HCT116 (cell line): Measurements from ENCODE around the gene RAD50. TPM values are rescaled to one million over a fixed set of nuclear protein-coding genes. Genes with fewer than 3 reads are reported as not detected.
"Not testable (repeated sequence)": the region's sequence is repeated elsewhere in the genome, so short reads cannot be mapped to it uniquely, and the experiment has no call there.

Experiments used
- ATAC-seq: fragments of 200-7000 bp; cut with Tn5 transposase; 2 replicates; pipeline ENCODE4 v1.9.1; 2020; ENCODE audit warnings: mild to moderate bottlenecking, moderate library complexity
- BruUV-seq: library from RNA; stranded (reverse); fragments of 400-500 nt; replicated peaks from 2 replicates; lab custom pipeline; 2021; lab: Mats Ljungman, UMichigan
- CTCF ChIA-PET: fragments of 300-600 bp; sonication (Branson Sonifier 250); formaldehyde crosslinking; loops from one replicate; lab custom pipeline; 2021; ENCODE audit warnings: antibody characterized with exemption; lab: Charles Lee
- POLR2A ChIA-PET: fragments of 300-600, 350-600 bp; sonication (Branson Sonifier 250); formaldehyde crosslinking; loops from one replicate; lab custom pipeline; 2021; ENCODE audit warnings: antibody characterized with exemption; lab: Charles Lee
- RAD21 ChIA-PET, 2 experiments: fragments of 300-600 bp; sonication (Branson Sonifier 250); formaldehyde crosslinking; loops; one replicate each; lab custom pipeline; 2023; ENCODE audit warnings: low total read pairs in 2 of 2; ENCODE audit not compliant: uncharacterized antibody in 2 of 2, unreplicated experiment in 2 of 2, low non-redundant PET in 1 of 2; lab: Charles Lee
- DNase-seq: peaks from one replicate; pipeline ENCODE4 v3.0.0-alpha.2; 2010; ENCODE audit warnings: low read depth, low spot score
- H2AFZ ChIP-seq: fragments of 200-600 bp; shearing (Covaris generic), sonication (generic); 2 replicates; pipeline ENCODE4 v1.6.1; 2017; ENCODE audit warnings: low read depth, mixed run types, mixed read lengths, antibody characterized with exemption, low read length; ENCODE audit not compliant: poor library complexity, severe bottlenecking
- H3K27ac ChIP-seq: 2 replicates; pipeline ENCODE4 v1.5.1; 2012; ENCODE audit warnings: low read depth, low read length
- H3K27me3 ChIP-seq: fragments of 200-600 bp; sonication (generic); 2 replicates; pipeline ENCODE4 v1.6.1; 2016; ENCODE audit warnings: mixed run types, low read length, mixed read lengths; ENCODE audit not compliant: insufficient read depth
- H3K36me3 ChIP-seq, 2 experiments: fragments of 200-500 bp in 1 of 2; fragments of 200-600 bp in 1 of 2; sonication (Bioruptor generic) in 1 of 2; sonication (generic) in 1 of 2; 2 replicates each; pipeline versions ENCODE4 v1.5.1 to v1.6.1; 2014 to 2016; ENCODE audit warnings: low read length in 2 of 2, inconsistent platforms in 1 of 2, mixed read lengths in 1 of 2, mixed run types in 1 of 2; ENCODE audit not compliant: insufficient read depth in 2 of 2, control insufficient read depth in 1 of 2
- H3K4me1 ChIP-seq, 2 experiments: fragments of 200-600 bp in 1 of 2; sonication (generic) in 1 of 2; 2 replicates each; pipeline versions ENCODE4 v1.5.1 to v1.6.1; 2012 to 2017; ENCODE audit warnings: low read length in 2 of 2, inconsistent platforms in 1 of 2, mild to moderate bottlenecking in 1 of 2, mixed read lengths in 1 of 2, mixed run types in 1 of 2, moderate library complexity in 1 of 2; ENCODE audit not compliant: insufficient read depth in 2 of 2, control insufficient read depth in 1 of 2
- H3K4me2 ChIP-seq: fragments of 200-600 bp; sonication (generic); 2 replicates; pipeline ENCODE4 v1.6.1; 2017; ENCODE audit warnings: mixed run types, low read length, mixed read lengths
- H3K4me3 ChIP-seq, 2 experiments: fragments of 200-600 bp in 1 of 2; sonication (generic) in 1 of 2; replicated peaks in 1 of 2; 2 replicates each; pipeline ENCODE4 v1.5.1; 2011 to 2016; ENCODE audit warnings: low read length in 2 of 2, control low read depth in 1 of 2, low read depth in 1 of 2, mild to moderate bottlenecking in 1 of 2, mixed read lengths in 1 of 2, mixed run types in 1 of 2
- H3K79me2 ChIP-seq: fragments of 200-600 bp; sonication (generic); 2 replicates; pipeline ENCODE4 v1.6.1; 2017; ENCODE audit warnings: mild to moderate bottlenecking, mixed run types, low read length, moderate library complexity, mixed read lengths; ENCODE audit not compliant: insufficient read depth
- H3K9ac ChIP-seq: fragments of 200-600 bp; sonication (generic); 2 replicates; pipeline ENCODE4 v1.6.1; 2016; ENCODE audit warnings: low read length, mixed read lengths
- H3K9me2 ChIP-seq: fragments of 200-600 bp; sonication (generic), shearing (Covaris generic); 2 replicates; pipeline ENCODE4 v1.6.1; 2017; ENCODE audit warnings: mixed run types, mild to moderate bottlenecking, moderate library complexity; ENCODE audit not compliant: insufficient read depth
- H3K9me3 ChIP-seq, 2 experiments: fragments of 200-500 bp in 1 of 2; fragments of 200-600 bp in 1 of 2; sonication (Bioruptor generic) in 1 of 2; sonication (generic) in 1 of 2; 2 replicates each; pipeline ENCODE4 v1.6.1; 2014 to 2017; ENCODE audit warnings: low read length in 2 of 2, mixed read lengths in 2 of 2, inconsistent platforms in 1 of 2, low read depth in 1 of 2, mild to moderate bottlenecking in 1 of 2, mixed run types in 1 of 2, moderate library complexity in 1 of 2; ENCODE audit not compliant: control insufficient read depth in 1 of 2, insufficient read depth in 1 of 2
- H4K20me1 ChIP-seq: fragments of 200-600 bp; sonication (generic), shearing (Covaris generic); 2 replicates; pipeline ENCODE4 v1.6.1; 2017; ENCODE audit warnings: mixed run types, mild to moderate bottlenecking, moderate library complexity; ENCODE audit not compliant: insufficient read depth
- CEBPB ChIP-seq: IDR thresholded peaks from 2 replicates; pipeline ENCODE4 v1.6.1; 2012; ENCODE audit warnings: low read depth
- ELF1 ChIP-seq: IDR thresholded peaks from 2 replicates; pipeline ENCODE4 v1.6.1; 2012; ENCODE audit warnings: low read depth, borderline replicate concordance
- EZH2phosphoT487 ChIP-seq: fragments of 200-600 bp; IDR thresholded peaks from 2 replicates; pipeline ENCODE4 v1.6.1; 2018; ENCODE audit warnings: antibody characterized with exemption, borderline replicate concordance
- FOSL1 ChIP-seq: IDR thresholded peaks from 2 replicates; pipeline ENCODE4 v1.6.1; 2012; ENCODE audit warnings: low read depth
- POLR2A ChIP-seq: IDR thresholded peaks from 2 replicates; pipeline ENCODE4 v1.7.0; 2011; ENCODE audit warnings: borderline replicate concordance; ENCODE audit not compliant: insufficient read depth, insufficient read length; ENCODE audit errors: extremely low read depth
- RAD21 ChIP-seq: IDR thresholded peaks from 2 replicates; pipeline ENCODE4 v1.6.1; 2012; ENCODE audit warnings: low read depth, mild to moderate bottlenecking
- SRF ChIP-seq: IDR thresholded peaks from 2 replicates; pipeline ENCODE4 v1.6.1; 2012; ENCODE audit warnings: low read depth
- intact Hi-C: fragments of 100-400 bp; cut with micrococcal nuclease; formaldehyde crosslinking; loops from 2 replicates; pipeline ENCODE4 v1.10.0; 2022
- total RNA-seq: library from RNA; stranded (reverse); gene quantifications from one replicate; pipeline ENCODE4 v1.2.1, GENCODE V29; 2021; ENCODE audit not compliant: unreplicated experiment
- TF ChIP-seq, protein P1 (sequence below): IDR thresholded peaks from 2 replicates; pipeline ENCODE4 v1.6.1; 2012
- TF ChIP-seq, protein P2 (sequence below), 3 experiments: fragments of 200-600 bp in 1 of 3; sonication (generic) in 1 of 3; IDR thresholded peaks in 2 of 3; conservative IDR thresholded peaks in 1 of 3; 2 replicates each; pipeline ENCODE4 v1.5.1; 2012 to 2017; ENCODE audit warnings: low read depth in 2 of 3, low read length in 2 of 3, antibody characterized with exemption in 1 of 3, borderline replicate concordance in 1 of 3, control low read depth in 1 of 3, mild to moderate bottlenecking in 1 of 3, mixed read lengths in 1 of 3, mixed run types in 1 of 3, moderate library complexity in 1 of 3; ENCODE audit not compliant: insufficient read depth in 1 of 3

The RAD50 gene
- total RNA-seq, 1 experiment from 2014 or later: 43.6 TPM

- BruUV-seq: no TSS peak
- ChIA-PET RAD21 (no interaction called here), POLR2A (interaction anchor here (1.2 kb wide), 1 partner anchor 9 kb away, joined by 3 read pairs; the partner anchor contains the start of gene RAD50)
Observed at GRCh38 chr5:132547269-132547668, 9.5 kb upstream of the RAD50 start.

GRCh38 chr5:132548834-132549233 is 7.9 kb upstream of the RAD50 start:
- H3K4me1 ChIP-seq, intact Hi-C loops, H3K4me3 ChIP-seq, RAD21 ChIA-PET, H3K9me2 ChIP-seq, H4K20me1 ChIP-seq, H3K79me2 ChIP-seq, H3K36me3 ChIP-seq, CTCF ChIA-PET, ATAC-seq, H3K9me3 ChIP-seq, H3K27me3 ChIP-seq, H3K27ac ChIP-seq, BruUV-seq, DNase-seq, H3K4me2 ChIP-seq, H3K9ac ChIP-seq, POLR2A ChIA-PET, H2AFZ ChIP-seq: not testable (repeated sequence)

More at GRCh38 chr5:132547269-132547668, 9.5 kb upstream of the RAD50 start:
- CTCF ChIA-PET: no interaction called here
- Histone ChIP-seq H3K27me3 (no peaks in the 10 kb centered on the region), H3K4me2 (no peak overlapping the region), H3K4me3 (no peak overlapping the region), H3K9me3 (no peaks in the 10 kb centered on the region), H3K36me3 (no peaks in the 10 kb centered on the region), H2AFZ (no peak overlapping the region), H3K9ac (no peak overlapping the region), H3K27ac (no peak overlapping the region), H3K9me2 (no peaks in the 10 kb centered on the region), H3K79me2 (no peaks in the 10 kb centered on the region), H3K4me1 (no peaks in the 10 kb centered on the region), H4K20me1 (no peaks in the 10 kb centered on the region)
- TF ChIP-seq, protein P1, sequence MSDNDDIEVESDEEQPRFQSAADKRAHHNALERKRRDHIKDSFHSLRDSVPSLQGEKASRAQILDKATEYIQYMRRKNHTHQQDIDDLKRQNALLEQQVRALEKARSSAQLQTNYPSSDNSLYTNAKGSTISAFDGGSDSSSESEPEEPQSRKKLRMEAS: no peak
- no peak for TF ChIP-seq EZH2phosphoT487
- TF ChIP-seq ELF1: no peak
- TF ChIP-seq RAD21: no peak
- no peak for TF ChIP-seq SRF
- TF ChIP-seq, protein P2, sequence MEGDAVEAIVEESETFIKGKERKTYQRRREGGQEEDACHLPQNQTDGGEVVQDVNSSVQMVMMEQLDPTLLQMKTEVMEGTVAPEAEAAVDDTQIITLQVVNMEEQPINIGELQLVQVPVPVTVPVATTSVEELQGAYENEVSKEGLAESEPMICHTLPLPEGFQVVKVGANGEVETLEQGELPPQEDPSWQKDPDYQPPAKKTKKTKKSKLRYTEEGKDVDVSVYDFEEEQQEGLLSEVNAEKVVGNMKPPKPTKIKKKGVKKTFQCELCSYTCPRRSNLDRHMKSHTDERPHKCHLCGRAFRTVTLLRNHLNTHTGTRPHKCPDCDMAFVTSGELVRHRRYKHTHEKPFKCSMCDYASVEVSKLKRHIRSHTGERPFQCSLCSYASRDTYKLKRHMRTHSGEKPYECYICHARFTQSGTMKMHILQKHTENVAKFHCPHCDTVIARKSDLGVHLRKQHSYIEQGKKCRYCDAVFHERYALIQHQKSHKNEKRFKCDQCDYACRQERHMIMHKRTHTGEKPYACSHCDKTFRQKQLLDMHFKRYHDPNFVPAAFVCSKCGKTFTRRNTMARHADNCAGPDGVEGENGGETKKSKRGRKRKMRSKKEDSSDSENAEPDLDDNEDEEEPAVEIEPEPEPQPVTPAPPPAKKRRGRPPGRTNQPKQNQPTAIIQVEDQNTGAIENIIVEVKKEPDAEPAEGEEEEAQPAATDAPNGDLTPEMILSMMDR (IDR thresholded peaks at IDR 0.05 in 2 of 3, conservative IDR thresholded peaks at IDR 0.05 in 1 of 3; ENCODE audit: borderline replicate concordance in 1 of 3, insufficient read depth in 1 of 3, low read depth in 2 of 3, low read length in 2 of 3): no peak
- no peak for TF ChIP-seq FOSL1
- no peak for TF ChIP-seq POLR2A
- TF ChIP-seq CEBPB: no peak
- intact Hi-C loops: no loop called here
- DNase-seq (no peak), ATAC-seq (no peak)
